H1 (cell line): ENCODE measurements around the gene PCSK1N. TPM values are rescaled to one million over a fixed set of nuclear protein-coding genes. Genes with fewer than 3 reads are reported as not detected.

Experiments
- CBX5 ChIP-seq: fragments of 300-800, 300-1000 bp; sonication (generic); IDR thresholded peaks from 2 replicates; pipeline ENCODE4 v1.7.1; 2016; ENCODE audit warnings: antibody characterized with exemption, low read length, low read depth
- CBX8 ChIP-seq: fragments of 300-800, 300-1000 bp; sonication (generic); IDR thresholded peaks from 2 replicates; pipeline ENCODE4 v1.7.1; 2016; ENCODE audit warnings: low read depth, low read length, borderline replicate concordance
- GTF2F1 ChIP-seq: IDR thresholded peaks from 2 replicates; pipeline ENCODE4 v1.6.1; 2012; ENCODE audit warnings: low read depth, low read length, improper control_type of control experiment, borderline replicate concordance
- PHF8 ChIP-seq: fragments of 200-600 bp; sonication (generic); conservative IDR thresholded peaks from 2 replicates; pipeline ENCODE4 v1.7.1; 2012; ENCODE audit warnings: low read depth, mild to moderate bottlenecking, inconsistent platforms, low read length, moderate library complexity
- RXRA ChIP-seq: IDR thresholded peaks from 2 replicates; pipeline ENCODE4 v1.6.1; 2011; ENCODE audit warnings: low read depth, mild to moderate bottlenecking, low read length, moderate library complexity; ENCODE audit not compliant: insufficient read depth
- SIX5 ChIP-seq: IDR thresholded peaks from 2 replicates; pipeline ENCODE4 v1.6.1; 2011; ENCODE audit warnings: mild to moderate bottlenecking, low read depth, low read length
- SP4 ChIP-seq: IDR thresholded peaks from 2 replicates; pipeline ENCODE4 v1.6.1; 2012; ENCODE audit warnings: low read length, inconsistent platforms
- SRF ChIP-seq: IDR thresholded peaks from 2 replicates; pipeline ENCODE4 v1.6.1; 2011; ENCODE audit warnings: mild to moderate bottlenecking, low read depth, low read length, moderate library complexity
- TAF1 ChIP-seq: IDR thresholded peaks from 2 replicates; pipeline ENCODE4 v1.6.1; 2011; ENCODE audit warnings: mild to moderate bottlenecking, low read depth, low read length
- TAF7 ChIP-seq: optimal IDR thresholded peaks from 2 replicates; pipeline ENCODE3; 2011; ENCODE audit warnings: low read depth, mild to moderate bottlenecking, inconsistent platforms, low read length, moderate library complexity, borderline replicate concordance
- polyA plus RNA-seq, 7 experiments: library from polyadenylated mRNA; depleted of rRNA in 3 of 7; stranded (reverse) in 5 of 7; unstranded in 2 of 7; fragments of >200 nt in 5 of 7; fragments of 200-250 nt in 2 of 7; gene quantifications; 1 replicate in 5 of 7; 2 replicates in 1 of 7; 4 replicates in 1 of 7; pipeline versions ENCODE4 v1.2.1 to v1.2.3, GENCODE V29; 2011 to 2013; ENCODE audit warnings: missing spikeins in 2 of 7, mixed read lengths in 2 of 7
- total RNA-seq: library from RNA; stranded (reverse); fragmentation: NEBNext Ultra II Directional; extraction: Animal tissue kit (Norgen Biotek cat#: 25700); gene quantifications from 2 replicates; pipeline ENCODE4 v1.2.1, GENCODE V29; 2021
- TF ChIP-seq, protein P1 (sequence below): fragments of 300-600 bp; sonication (generic); IDR thresholded peaks from 2 replicates; pipeline ENCODE4 v1.7.1; 2012; ENCODE audit warnings: low read length, moderate library complexity, mild to moderate bottlenecking, inconsistent platforms; ENCODE audit not compliant: insufficient replicate concordance
- TF ChIP-seq, protein P2 (sequence below): IDR thresholded peaks from 2 replicates; pipeline ENCODE4 v1.6.1; 2012; ENCODE audit warnings: inconsistent platforms

PCSK1N gene
- total and polyA plus RNA-seq, 2 of the 8 experiments (the other 6 are each of a cell fraction or from before 2014, with no cell fraction given), result 3.6 to 4.5 TPM

DNA sequence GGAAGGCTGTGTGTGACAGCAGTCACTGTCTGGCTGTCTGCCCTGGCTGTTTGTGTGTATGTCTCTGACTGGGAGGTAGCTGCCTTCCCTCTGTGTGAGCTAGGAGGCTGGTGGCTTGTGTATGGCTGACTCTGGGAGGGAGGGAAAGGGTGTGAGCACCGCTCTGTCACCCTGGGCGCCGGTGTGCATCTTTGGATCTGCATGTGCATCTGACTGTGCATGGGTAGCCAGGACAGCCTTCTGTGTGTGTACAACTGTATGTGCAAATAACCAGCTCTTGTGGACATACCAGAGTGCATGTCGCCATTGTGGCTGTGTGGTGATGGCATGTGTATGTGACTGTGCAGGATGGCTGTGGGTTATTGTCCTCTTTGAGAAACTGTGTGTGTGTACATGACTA is 16.5 kb downstream of the PCSK1N start (continued):
- TF ChIP-seq, protein P1, sequence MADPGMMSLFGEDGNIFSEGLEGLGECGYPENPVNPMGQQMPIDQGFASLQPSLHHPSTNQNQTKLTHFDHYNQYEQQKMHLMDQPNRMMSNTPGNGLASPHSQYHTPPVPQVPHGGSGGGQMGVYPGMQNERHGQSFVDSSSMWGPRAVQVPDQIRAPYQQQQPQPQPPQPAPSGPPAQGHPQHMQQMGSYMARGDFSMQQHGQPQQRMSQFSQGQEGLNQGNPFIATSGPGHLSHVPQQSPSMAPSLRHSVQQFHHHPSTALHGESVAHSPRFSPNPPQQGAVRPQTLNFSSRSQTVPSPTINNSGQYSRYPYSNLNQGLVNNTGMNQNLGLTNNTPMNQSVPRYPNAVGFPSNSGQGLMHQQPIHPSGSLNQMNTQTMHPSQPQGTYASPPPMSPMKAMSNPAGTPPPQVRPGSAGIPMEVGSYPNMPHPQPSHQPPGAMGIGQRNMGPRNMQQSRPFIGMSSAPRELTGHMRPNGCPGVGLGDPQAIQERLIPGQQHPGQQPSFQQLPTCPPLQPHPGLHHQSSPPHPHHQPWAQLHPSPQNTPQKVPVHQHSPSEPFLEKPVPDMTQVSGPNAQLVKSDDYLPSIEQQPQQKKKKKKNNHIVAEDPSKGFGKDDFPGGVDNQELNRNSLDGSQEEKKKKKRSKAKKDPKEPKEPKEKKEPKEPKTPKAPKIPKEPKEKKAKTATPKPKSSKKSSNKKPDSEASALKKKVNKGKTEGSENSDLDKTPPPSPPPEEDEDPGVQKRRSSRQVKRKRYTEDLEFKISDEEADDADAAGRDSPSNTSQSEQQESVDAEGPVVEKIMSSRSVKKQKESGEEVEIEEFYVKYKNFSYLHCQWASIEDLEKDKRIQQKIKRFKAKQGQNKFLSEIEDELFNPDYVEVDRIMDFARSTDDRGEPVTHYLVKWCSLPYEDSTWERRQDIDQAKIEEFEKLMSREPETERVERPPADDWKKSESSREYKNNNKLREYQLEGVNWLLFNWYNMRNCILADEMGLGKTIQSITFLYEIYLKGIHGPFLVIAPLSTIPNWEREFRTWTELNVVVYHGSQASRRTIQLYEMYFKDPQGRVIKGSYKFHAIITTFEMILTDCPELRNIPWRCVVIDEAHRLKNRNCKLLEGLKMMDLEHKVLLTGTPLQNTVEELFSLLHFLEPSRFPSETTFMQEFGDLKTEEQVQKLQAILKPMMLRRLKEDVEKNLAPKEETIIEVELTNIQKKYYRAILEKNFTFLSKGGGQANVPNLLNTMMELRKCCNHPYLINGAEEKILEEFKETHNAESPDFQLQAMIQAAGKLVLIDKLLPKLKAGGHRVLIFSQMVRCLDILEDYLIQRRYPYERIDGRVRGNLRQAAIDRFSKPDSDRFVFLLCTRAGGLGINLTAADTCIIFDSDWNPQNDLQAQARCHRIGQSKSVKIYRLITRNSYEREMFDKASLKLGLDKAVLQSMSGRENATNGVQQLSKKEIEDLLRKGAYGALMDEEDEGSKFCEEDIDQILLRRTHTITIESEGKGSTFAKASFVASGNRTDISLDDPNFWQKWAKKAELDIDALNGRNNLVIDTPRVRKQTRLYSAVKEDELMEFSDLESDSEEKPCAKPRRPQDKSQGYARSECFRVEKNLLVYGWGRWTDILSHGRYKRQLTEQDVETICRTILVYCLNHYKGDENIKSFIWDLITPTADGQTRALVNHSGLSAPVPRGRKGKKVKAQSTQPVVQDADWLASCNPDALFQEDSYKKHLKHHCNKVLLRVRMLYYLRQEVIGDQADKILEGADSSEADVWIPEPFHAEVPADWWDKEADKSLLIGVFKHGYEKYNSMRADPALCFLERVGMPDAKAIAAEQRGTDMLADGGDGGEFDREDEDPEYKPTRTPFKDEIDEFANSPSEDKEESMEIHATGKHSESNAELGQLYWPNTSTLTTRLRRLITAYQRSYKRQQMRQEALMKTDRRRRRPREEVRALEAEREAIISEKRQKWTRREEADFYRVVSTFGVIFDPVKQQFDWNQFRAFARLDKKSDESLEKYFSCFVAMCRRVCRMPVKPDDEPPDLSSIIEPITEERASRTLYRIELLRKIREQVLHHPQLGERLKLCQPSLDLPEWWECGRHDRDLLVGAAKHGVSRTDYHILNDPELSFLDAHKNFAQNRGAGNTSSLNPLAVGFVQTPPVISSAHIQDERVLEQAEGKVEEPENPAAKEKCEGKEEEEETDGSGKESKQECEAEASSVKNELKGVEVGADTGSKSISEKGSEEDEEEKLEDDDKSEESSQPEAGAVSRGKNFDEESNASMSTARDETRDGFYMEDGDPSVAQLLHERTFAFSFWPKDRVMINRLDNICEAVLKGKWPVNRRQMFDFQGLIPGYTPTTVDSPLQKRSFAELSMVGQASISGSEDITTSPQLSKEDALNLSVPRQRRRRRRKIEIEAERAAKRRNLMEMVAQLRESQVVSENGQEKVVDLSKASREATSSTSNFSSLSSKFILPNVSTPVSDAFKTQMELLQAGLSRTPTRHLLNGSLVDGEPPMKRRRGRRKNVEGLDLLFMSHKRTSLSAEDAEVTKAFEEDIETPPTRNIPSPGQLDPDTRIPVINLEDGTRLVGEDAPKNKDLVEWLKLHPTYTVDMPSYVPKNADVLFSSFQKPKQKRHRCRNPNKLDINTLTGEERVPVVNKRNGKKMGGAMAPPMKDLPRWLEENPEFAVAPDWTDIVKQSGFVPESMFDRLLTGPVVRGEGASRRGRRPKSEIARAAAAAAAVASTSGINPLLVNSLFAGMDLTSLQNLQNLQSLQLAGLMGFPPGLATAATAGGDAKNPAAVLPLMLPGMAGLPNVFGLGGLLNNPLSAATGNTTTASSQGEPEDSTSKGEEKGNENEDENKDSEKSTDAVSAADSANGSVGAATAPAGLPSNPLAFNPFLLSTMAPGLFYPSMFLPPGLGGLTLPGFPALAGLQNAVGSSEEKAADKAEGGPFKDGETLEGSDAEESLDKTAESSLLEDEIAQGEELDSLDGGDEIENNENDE, result no peak
- TF ChIP-seq SP4 (no peak), PHF8 (no peak), GTF2F1 (no peak), RXRA (no peak), CBX8 (no peak), TAF7 (no peak), SRF (no peak), TAF1 (no peak), SIX5 (no peak), CBX5 (no peak)
- TF ChIP-seq, protein P2, sequence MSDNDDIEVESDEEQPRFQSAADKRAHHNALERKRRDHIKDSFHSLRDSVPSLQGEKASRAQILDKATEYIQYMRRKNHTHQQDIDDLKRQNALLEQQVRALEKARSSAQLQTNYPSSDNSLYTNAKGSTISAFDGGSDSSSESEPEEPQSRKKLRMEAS, result no peak
